Suppressor macrophage (primary cell): Measurements from ENCODE around the gene SLC47A1.
"Not testable (repeated sequence)": the region's sequence is repeated elsewhere in the genome, so short reads cannot be mapped to it uniquely, and the experiment has no call there.

Experiments
- DNase-seq, 4 experiments: peaks; one replicate each; pipeline ENCODE4 v3.0.0-alpha.2; 2020 to 2022

Gene SLC47A1

GRCh38 chr17:19520641-19521040, 13.0 kb upstream of the SLC47A1 start:
- DNase-seq, result no peak

GRCh38 chr17:19523690-19524089, 10.0 kb upstream of the SLC47A1 start:
- DNase-seq, result no peak

GRCh38 chr17:19526950-19527349, 6.7 kb upstream of the SLC47A1 start:
- DNase-seq, result not testable (repeated sequence)

GRCh38 chr17:19531780-19532501, 1.7 kb upstream of the SLC47A1 start:
- DNase-seq, result no peak

DNA sequence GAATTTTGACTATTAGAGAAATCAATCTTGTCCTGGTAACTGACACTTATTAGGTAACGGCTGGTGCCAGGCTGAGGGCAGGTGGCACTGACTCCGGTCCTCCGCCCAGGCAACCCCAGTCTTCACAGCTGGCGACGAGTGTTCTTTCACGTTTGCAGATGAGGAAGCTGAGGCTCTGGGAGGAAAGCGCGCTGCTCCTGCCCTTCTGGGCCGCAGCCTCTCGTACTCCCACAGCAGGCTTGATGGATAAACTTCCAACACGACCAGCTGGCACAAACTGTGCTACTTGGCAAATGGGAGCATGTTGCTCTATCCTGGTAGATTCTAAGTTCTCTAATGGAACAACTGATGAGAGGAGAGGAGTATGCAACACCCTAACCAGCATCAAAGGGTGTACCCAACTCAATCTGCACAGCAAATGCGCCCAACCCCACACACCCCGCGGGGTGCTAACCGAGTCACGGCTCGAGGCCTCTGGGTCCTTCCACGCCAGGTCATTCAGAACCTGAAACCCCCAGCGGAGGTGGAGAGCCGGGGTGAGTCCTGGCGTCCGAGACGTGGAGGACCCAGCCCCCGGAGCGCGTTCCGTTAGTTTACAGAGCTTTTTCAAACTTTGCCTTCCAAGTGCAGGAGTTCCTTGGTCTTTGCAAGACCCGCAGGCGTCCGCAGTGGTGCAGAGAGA, 477 bp upstream of the SLC47A1 start:
- peak in 2 of 4 experiments; percentile 38 to 43 for DNase-seq

DNA sequence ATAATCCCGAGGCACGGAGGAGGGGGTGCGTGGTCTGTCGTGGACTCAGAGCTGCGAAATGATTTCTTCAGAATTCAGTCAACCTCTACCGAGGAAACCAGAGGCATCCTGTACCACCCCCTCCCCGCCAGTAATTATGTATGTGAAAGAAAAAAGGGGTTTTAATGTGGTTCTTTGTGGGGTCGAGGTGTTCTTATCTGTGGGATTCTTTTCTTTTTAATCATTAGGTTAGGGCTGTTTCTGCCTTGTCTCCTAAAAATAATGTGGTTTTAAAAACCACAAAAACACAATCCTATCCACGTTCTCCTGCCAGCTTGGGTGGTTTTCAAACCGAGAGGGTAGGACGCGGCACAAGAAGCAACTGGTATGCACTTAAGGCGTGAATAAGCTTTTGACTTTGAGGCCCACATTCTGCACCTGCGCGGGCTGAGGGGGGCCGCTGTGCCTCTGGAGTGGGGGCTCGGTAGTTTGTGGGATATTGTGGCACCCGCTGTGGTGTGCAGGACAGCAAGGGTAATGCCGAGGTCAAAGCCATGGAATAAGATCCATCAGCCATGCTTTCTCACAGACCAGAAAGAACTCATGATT, 1.0 kb downstream of the SLC47A1 start:
- no peak for DNase-seq

GRCh38 chr17:19537111-19537510, 3.5 kb downstream of the SLC47A1 start:
- no peak for DNase-seq

DNA sequence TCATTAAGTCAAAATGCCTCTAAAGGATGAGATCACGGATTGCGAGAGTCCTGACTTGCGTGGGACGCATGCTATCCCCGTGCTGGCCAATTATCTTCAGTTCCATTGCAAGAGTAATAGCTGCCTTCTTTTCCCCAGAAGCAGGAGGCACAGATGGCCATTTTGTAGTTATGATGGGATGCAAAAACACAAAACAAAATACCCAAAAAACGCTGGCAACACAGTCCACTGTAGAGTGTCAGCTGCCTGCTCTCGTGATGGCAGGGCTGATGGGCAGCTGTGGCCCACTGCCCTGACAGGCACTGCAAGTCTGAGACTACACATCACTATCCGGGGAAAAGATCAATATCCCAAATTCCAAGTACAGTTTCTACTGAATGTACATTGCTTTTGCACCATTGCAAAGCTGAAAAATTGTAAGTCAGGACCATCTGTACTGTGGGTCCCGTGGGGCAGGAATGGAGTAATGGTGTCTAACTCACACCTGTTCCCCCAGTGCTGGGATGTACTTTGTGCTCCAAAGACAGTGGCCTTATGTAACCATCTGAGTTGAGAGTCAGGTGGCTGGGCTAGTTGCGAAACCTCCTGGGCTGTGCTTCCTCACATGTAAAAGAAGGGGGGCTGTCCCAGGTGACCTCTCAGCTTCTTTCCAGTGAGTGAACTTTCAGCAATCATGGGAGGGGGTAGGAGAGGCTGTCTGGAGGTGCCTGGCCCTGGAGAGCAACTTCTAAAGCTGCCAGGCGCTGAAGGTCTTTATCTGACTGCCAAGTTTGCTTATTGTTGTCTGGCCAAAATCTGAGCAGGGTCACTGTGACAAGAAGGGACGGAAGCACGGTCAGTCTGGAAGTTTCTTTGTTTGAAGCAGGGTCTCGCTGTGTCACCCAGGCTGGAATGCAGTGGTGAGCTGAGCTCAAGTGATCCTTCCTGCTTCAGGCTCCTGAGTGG, 4.7 kb downstream of the SLC47A1 start:
- peak; percentile 34 to 66 (median 52) for DNase-seq

DNA sequence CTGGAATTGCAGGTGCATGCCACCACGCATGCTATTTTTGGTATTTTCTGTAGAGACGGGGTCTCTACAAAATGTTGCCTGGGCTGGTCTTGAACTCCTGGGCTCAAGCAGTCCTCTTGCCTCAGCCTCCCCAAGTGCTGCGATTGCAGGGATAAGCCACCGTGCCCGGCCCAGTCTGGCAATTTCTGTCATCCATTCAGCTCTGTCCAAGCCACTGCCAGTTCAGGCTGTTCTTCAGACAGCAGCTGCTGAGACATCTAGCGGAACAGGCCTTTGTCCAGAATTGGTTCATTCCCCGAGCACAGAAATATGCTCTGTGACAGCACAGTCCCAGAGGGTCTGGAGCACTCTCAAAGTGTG, 5.4 kb downstream of the SLC47A1 start:
- DNase-seq, result no peak

GRCh38 chr17:19539841-19540311, 6.2 kb downstream of the SLC47A1 start:
- DNase-seq, result no peak

- no peak for DNase-seq
These were observed 7.2 kb downstream of the SLC47A1 start for GRCh38 chr17:19540706-19541370.

DNA sequence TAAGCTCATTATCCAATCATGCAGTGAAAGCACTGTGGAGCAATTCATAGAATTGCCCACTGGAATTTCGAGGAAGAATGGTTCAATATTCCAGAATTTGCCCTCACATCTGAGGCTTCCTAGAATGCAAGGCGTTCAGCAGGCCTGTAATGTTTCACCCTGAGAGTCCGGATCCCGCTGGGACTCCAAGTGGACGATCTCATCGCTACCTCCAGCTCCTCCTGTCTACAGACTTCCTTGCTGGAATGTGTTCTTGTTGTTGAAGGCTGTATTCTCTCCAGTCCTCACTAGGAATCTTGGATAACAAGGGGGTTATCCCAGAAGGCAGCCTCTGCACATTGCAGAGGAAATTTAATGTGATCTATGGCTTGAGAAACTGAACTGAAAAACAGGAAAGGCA, 7.8 kb downstream of the SLC47A1 start:
- DNase-seq, result no peak

- no peak for DNase-seq
These were observed 8.6 kb downstream of the SLC47A1 start for GRCh38 chr17:19542247-19542646.

- no peak for DNase-seq
These were observed 10.7 kb downstream of the SLC47A1 start for GRCh38 chr17:19544366-19544765.

- DNase-seq, result peak; percentile 79 to 91 (median 88)
These were observed 12.8 kb downstream of the SLC47A1 start for GRCh38 chr17:19546289-19547065.

DNA sequence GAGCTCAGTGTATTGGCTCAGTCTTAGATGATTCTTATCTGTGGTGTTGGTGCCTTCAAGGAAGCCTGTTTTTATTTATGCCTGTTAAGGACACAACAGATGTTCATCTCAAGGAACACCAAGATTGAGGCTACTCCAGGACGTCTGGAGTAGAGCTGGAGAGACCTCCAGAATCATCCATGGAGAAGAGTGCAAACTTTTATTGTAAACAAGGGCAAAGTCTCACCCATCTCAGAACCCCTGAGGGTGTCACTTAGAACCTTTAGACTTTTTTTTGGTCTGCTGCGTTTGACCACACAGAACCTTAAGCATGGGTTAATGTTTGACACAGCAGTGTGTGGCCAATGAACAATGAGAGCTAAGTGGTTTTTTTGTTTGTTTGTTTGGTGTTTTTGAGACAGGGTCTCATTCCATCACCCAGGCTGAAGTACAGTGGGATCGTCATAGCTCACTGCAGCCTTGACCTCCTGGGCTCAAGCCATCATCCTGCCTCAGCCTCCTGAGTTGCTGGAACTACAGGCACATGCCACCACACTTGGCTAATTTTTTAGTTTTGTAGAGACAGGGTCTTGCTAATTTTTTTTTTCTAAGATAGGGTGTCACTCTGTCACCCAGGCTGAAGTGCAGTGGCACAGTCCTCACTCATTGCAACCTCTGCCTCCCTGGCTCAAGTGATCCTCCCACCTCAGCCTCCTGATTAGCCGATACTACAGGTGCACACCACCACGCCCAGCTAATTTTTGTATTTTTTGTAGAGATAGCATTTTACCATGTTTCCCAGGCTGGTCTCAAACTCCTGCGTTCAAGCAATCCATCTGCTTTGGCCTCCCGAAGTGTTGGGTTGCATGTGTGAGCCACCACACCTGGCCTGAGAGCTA, 16.3 kb downstream of the SLC47A1 start:
- no peak for DNase-seq

GRCh38 chr17:19551165-19551564, 17.5 kb downstream of the SLC47A1 start:
- DNase-seq, result no peak

DNA sequence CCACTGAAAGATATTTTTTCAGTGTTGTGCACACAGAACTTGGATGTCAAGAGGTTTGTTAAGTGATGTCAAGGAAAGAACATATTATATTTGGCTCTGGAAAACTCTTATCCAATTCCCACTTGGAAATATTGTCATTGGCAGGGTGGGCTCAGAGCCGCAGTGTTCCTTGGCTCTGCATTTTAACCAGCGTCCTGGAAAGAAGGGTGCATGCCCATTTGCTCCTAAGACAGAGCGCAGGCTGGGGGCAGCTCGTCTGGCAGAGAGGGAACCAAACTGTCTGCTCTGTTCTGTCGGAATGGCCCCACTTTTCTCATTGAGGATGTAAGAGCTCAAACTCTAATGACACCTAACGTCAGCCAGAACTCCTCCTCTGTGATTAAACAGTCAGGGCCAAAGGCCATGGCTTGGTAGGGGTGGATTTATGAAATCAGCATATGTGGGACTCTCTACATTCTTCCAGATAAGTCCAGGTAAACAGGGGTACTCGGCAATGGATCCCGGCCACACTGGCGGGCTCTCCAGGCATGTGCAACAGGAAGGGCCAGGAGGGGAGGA, 18.0 kb downstream of the SLC47A1 start:
- DNase-seq, result no peak

GRCh38 chr17:19553036-19553435, 19.4 kb downstream of the SLC47A1 start:
- DNase-seq, result no peak

DNA sequence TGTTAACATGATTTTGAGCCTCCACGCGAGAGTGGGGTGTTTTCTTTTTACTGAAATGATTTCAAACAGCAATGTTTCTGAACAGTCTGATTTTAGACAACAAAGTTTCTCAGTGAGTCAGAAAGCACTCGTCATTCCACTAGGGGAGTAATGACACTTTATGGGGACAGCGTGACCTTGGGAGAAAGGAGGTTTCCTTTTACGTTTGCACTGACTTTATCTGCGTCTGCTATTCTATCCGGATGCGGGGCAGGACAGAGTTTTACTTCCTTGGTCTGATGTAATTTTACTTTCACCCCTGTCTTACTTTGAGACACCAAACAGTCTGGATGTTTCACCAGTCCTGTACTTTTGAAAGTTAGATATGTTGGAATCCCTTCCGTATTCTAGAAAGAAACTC, 20.7 kb downstream of the SLC47A1 start:
- DNase-seq, result peak in 2 of 4 experiments; percentile 8 to 47
